ENCODE measurements around the gene FADS2. TPM values are rescaled to one million over a fixed set of nuclear protein-coding genes. Genes with fewer than 3 reads are reported as not detected.

Gene FADS2
- total and polyA plus RNA-seq, 7 donors: 3.6 to 50.2 (median 21.7) TPM

DNA sequence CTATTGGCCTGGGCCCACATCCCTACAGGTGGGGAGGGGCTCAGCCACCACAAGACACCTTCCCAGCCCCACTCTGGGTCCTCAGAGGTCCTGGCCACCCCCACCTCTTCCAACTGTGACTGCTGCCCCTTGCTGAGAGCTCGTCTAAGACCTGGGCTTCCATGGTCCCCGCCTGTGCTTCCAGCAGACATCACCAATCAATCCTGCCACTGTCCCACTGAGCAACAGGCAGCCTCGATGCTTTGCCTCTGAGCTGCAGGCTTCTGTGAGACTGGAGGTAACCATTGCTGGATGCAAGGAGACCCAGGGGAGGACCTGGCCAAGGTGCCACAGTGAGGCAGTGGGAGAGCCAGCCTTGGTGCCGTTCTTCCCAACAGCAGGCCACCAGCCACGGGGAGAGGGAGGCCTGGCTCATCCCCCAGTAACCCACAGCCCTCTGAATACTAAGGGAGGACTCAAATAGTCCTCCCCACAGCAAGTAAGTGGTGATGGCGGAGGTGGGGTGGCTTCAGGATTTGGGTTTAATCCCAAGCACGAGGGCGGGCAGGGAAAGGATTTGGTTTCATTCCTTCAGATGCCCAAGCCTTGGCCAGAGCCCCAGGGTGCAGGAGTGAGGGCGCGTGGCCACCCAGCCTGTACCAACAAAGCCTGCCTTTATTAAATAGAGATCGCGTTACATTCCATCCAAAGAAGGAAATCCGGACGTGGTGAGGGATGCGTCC lies 68.7 kb downstream of the FADS2 start:
- no peaks in the 10 kb centered on the region for H3K9me3 ChIP-seq
- no peak overlapping the region for H3K27ac ChIP-seq
- WGBS, 2 donors: 86 to 90% methylated on average over 15 of the region's 15 CpGs
- H3K4me1 ChIP-seq: peaks cover 0 to 7% (median 1%) of the 10 kb centered on the region in 4 donors
- H3K36me3 ChIP-seq: peaks cover 0 to 7% (median 0%) of the 10 kb centered on the region in 4 donors
- no peak for DNase-seq
- intact Hi-C loops (cut with DNase I): no loop called here
- no peaks in the 10 kb centered on the region for H3K27me3 ChIP-seq
- TF ChIP-seq, protein P1, sequence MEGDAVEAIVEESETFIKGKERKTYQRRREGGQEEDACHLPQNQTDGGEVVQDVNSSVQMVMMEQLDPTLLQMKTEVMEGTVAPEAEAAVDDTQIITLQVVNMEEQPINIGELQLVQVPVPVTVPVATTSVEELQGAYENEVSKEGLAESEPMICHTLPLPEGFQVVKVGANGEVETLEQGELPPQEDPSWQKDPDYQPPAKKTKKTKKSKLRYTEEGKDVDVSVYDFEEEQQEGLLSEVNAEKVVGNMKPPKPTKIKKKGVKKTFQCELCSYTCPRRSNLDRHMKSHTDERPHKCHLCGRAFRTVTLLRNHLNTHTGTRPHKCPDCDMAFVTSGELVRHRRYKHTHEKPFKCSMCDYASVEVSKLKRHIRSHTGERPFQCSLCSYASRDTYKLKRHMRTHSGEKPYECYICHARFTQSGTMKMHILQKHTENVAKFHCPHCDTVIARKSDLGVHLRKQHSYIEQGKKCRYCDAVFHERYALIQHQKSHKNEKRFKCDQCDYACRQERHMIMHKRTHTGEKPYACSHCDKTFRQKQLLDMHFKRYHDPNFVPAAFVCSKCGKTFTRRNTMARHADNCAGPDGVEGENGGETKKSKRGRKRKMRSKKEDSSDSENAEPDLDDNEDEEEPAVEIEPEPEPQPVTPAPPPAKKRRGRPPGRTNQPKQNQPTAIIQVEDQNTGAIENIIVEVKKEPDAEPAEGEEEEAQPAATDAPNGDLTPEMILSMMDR (IDR thresholded peaks at IDR 0.05): no peak
- TF ChIP-seq EP300 (IDR thresholded peaks at IDR 0.05): no peak
- no peak for TF ChIP-seq POLR2A (IDR thresholded peaks at IDR 0.05)
- no peak for TF ChIP-seq POLR2AphosphoS5 (IDR thresholded peaks at IDR 0.05)
- H3K4me3 ChIP-seq: no peak overlapping the region

DNA sequence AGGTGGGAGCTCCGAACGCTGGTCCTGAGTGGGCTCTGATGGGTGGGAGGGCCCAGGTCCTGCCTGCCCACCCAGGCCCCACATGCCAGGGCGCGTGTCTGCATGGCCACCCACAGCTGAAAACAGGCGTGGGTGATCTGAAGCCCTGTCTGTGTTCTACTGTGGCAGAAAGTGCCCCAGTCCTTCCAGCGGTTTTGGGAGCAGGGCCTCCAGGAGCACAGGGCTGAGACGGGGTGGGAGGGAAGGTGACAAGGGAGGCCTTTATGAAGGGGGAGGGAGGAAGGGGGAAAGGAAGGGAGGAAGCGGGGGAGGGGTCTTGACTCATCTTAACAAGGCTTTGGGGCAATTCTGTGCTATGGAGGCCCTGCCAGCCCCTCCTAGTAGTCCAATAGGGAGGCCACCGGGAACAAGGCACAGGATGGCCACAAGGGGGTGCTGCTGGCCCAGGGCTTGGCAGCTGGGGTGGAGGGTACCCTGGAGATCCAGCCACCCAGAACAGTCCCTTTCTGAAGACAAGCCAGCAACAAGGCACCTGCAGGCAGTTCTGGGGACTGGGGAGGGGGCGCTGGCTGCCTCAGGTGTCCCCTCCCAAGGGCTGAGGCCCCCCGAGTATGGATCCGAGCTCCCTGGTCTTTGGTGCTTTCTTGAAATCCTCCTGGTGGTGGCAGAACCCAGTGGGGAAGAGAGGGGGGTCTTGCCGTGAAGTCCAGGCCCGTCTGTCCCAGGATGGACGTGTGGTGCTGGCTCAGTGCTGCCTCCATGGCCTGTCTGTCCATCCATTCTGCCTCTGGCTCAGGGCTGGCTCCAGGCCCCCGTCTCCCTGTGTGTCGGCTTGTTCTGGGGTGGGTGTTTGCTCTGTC lies 69.5 kb downstream of the FADS2 start:
- Histone ChIP-seq H3K36me3 (peaks cover 0 to 12% (median 0%) of the 10 kb centered on the region in 4 donors), H3K4me1 (peaks cover 0 to 3% (median 0%) of the 10 kb centered on the region in 4 donors), H3K4me3 (no peak overlapping the region), H3K27ac (peak overlapping the region in 3 of 4 donors; percentile 10 to 55 (median 25)), H3K27me3 (no peaks in the 10 kb centered on the region), H3K9me3 (no peaks in the 10 kb centered on the region)
- peak; percentile 90 for DNase-seq
- TF ChIP-seq POLR2A (IDR thresholded peaks at IDR 0.05): no peak
- TF ChIP-seq, protein P1 (IDR thresholded peaks at IDR 0.05): peak; percentile 78 to 88 (median 81)
- WGBS, 2 donors: 59 to 80% methylated on average over 17 of the region's 17 CpGs
- intact Hi-C loops (cut with DNase I): loop anchor here (2.0 kb wide), 1 partner anchor 211 kb away; no protein-coding TSS in a partner anchor

DNA sequence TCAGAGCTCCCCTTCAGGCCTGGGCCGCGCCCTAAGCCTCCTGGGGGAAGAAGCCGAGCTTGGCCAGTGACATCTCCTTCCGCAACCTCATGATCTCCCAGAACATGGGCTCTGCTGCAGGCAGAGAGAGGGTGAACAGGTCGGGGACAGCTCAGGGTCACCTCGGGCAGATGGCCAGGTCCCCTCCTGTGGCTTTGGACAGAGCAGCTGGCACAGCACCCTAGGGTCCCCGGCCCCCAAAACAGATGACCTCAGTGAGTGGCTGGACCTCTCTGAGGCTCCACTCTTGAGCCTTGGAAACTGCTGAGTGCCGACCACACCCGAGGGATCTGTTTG lies 70.1 kb downstream of the FADS2 start:
- DNase-seq: no peak
- intact Hi-C loops (cut with DNase I): loop anchor here (2.0 kb wide), 1 partner anchor 211 kb away; no protein-coding TSS in a partner anchor
- no peak overlapping the region for H3K4me3 ChIP-seq
- 51 to 82% methylated on average over 9 of the region's 9 CpGs for WGBS, 2 donors
- H3K27me3 ChIP-seq: no peaks in the 10 kb centered on the region
- TF ChIP-seq POLR2A (IDR thresholded peaks at IDR 0.05) (no peak), EP300 (IDR thresholded peaks at IDR 0.05) (no peak), POLR2AphosphoS5 (IDR thresholded peaks at IDR 0.05) (no peak)
- TF ChIP-seq, protein P1 (IDR thresholded peaks at IDR 0.05): no peak
- H3K4me1 ChIP-seq: peaks cover 0 to 3% (median 0%) of the 10 kb centered on the region in 4 donors
- peak overlapping the region in 3 of 4 donors; percentile 10 to 55 (median 25) for H3K27ac ChIP-seq
- peaks cover 0 to 12% (median 0%) of the 10 kb centered on the region in 4 donors for H3K36me3 ChIP-seq
- H3K9me3 ChIP-seq: no peaks in the 10 kb centered on the region

DNA sequence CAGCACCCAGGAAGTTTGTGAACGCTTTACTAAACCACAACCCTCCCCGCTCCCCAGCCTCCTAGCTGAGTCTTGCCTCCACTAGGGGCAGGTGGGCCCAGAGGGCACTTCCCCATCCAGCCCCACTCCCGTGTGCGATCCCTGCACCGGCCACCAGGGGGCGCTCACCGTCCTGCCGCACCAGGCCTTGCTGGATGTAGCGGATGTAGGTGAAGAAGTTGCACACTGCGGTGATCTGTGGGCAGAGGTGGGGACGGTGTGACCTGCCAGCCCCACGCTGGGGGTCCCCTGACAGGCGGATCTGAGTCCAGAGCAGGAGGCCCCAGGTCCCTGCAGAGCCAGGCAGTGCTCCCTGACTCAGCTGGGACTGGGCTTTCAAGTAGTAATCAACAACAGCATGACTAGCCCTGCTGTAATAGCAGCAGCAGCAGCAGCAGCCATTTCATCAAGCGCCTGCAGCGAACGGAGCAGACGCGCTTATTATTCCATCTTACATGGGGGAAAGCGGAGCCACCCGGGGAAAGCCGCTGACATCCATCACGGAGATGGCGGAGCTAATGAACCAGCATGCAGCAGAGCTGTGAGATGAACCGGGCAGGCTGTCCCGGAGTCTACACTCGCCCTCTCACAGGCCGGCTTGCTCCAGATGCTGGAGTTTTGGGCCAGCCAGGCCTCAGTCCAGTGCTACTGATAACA lies 71.2 kb downstream of the FADS2 start:
- peak; percentile 91 for DNase-seq
- no peak for TF ChIP-seq POLR2A (IDR thresholded peaks at IDR 0.05)
- no peak for TF ChIP-seq EP300 (IDR thresholded peaks at IDR 0.05)
- TF ChIP-seq, protein P1 (IDR thresholded peaks at IDR 0.05): peak; percentile 98 to 100 (median 99)
- TF ChIP-seq POLR2AphosphoS5 (IDR thresholded peaks at IDR 0.05): peak in 2 of 4 donors; percentile 8 to 12
- intact Hi-C loops (cut with DNase I): loop anchor here (1.0 to 2.0 kb wide), 3 partner anchors 48 to 210 kb away; no protein-coding TSS in a partner anchor
- Histone ChIP-seq H3K9me3 (no peaks in the 10 kb centered on the region), H3K27ac (peak overlapping the region in 3 of 4 donors; percentile 2 to 21 (median 10)), H3K4me3 (no peak overlapping the region), H3K27me3 (no peaks in the 10 kb centered on the region), H3K4me1 (peaks cover 0 to 3% (median 0%) of the 10 kb centered on the region in 4 donors), H3K36me3 (peaks cover 0 to 20% (median 0%) of the 10 kb centered on the region in 4 donors)
- 44 to 48% methylated on average over 27 of the region's 27 CpGs for WGBS, 2 donors
